A172 (cell line): Measurements from ENCODE around the gene MANBA. TPM values are rescaled to one million over a fixed set of nuclear protein-coding genes. Genes with fewer than 3 reads are reported as not detected.

Source experiments
- DNase-seq: peaks from one replicate; pipeline ENCODE4 v3.0.0-alpha.2; 2015; ENCODE audit warnings: low spot score
- total RNA-seq: library from RNA; depleted of rRNA; stranded (reverse); fragments of >200 nt; shearing (Covaris generic); gene quantifications from 2 replicates; pipeline ENCODE4 v1.2.3, GENCODE V29; 2014; rRNA removed

The MANBA gene
- total RNA-seq, 1 experiment from 2014 or later: 32.8 TPM

GRCh38 chr4:102594000-102594399 is 166.8 kb downstream of the MANBA start:
- DNase-seq: no peak

DNA sequence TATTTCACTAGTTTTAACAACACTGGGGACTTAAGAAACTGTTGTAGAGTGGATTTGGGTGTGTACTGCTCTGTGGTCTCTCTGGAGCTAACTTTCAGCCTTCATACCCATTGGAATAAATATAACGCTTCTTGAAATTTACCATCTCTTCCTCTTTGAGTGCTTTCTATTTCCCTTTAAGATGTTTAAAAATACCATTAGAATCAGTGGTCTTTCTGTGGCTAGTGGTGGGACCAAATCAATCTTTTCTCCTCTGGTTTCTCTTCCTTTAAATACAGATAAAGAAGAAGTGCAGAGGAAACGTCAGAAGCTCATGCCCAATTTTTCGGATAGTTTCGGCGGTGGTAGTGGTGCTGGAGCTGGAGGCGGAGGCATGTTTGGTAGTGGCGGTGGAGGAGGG is 167.6 kb downstream of the MANBA start:
- no peak for DNase-seq

- no peak for DNase-seq
Measured at GRCh38 chr4:102592256-102592655, 168.5 kb downstream of the MANBA start.

DNA sequence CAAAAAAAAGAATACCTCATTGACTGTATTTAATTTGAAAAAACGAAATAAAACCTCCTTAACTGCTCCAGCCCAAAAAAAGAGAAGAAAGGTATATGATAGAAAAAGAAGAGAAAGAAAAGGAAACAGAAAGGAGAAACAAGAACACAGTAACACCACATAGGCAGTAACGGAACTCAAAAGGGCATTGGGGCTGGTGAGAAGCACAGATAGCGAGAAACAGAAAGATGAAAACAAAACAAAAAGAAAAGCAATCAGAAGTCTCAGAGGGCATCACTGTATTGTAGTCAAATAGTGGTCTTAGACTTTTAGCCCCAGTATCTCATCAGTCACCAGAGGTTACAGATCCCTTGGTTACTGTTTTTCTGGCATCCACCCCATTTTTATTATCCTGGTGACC is 171.0 kb downstream of the MANBA start:
- no peak for DNase-seq

GRCh38 chr4:102586644-102587021 is 174.1 kb downstream of the MANBA start:
- DNase-seq: no peak

- DNase-seq: no peak
Measured at GRCh38 chr4:102586002-102586643, 174.6 kb downstream of the MANBA start.

GRCh38 chr4:102585329-102585728 is 175.4 kb downstream of the MANBA start:
- DNase-seq: no peak

- DNase-seq: no peak
Measured at GRCh38 chr4:102584091-102584490, 176.7 kb downstream of the MANBA start.

Other genes starting within 250 kb of the MANBA start
- 319 and 360 TPM in 2 replicates for gene UBE2D3, start 66.6 kb upstream of the MANBA start, total RNA-seq
- gene CISD2, start 108.0 kb upstream of the MANBA start, total RNA-seq: 67.8 and 105 TPM in 2 replicates